ENCODE results near the gene IRF7.

GRCh38 chr11:659532-660085 is 43.9 kb upstream of the IRF7 start:
- TF ChIP-seq POLR2A (IDR thresholded peaks at IDR 0.05): no peak
- TF ChIP-seq EP300 (IDR thresholded peaks at IDR 0.05): no peak
- TF ChIP-seq, protein P1, sequence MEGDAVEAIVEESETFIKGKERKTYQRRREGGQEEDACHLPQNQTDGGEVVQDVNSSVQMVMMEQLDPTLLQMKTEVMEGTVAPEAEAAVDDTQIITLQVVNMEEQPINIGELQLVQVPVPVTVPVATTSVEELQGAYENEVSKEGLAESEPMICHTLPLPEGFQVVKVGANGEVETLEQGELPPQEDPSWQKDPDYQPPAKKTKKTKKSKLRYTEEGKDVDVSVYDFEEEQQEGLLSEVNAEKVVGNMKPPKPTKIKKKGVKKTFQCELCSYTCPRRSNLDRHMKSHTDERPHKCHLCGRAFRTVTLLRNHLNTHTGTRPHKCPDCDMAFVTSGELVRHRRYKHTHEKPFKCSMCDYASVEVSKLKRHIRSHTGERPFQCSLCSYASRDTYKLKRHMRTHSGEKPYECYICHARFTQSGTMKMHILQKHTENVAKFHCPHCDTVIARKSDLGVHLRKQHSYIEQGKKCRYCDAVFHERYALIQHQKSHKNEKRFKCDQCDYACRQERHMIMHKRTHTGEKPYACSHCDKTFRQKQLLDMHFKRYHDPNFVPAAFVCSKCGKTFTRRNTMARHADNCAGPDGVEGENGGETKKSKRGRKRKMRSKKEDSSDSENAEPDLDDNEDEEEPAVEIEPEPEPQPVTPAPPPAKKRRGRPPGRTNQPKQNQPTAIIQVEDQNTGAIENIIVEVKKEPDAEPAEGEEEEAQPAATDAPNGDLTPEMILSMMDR (IDR thresholded peaks at IDR 0.05): no peak

Measured in tibial nerve (tissue), 4 donors.